ENCODE data around the gene SLC22A4.

Gene SLC22A4

DNA sequence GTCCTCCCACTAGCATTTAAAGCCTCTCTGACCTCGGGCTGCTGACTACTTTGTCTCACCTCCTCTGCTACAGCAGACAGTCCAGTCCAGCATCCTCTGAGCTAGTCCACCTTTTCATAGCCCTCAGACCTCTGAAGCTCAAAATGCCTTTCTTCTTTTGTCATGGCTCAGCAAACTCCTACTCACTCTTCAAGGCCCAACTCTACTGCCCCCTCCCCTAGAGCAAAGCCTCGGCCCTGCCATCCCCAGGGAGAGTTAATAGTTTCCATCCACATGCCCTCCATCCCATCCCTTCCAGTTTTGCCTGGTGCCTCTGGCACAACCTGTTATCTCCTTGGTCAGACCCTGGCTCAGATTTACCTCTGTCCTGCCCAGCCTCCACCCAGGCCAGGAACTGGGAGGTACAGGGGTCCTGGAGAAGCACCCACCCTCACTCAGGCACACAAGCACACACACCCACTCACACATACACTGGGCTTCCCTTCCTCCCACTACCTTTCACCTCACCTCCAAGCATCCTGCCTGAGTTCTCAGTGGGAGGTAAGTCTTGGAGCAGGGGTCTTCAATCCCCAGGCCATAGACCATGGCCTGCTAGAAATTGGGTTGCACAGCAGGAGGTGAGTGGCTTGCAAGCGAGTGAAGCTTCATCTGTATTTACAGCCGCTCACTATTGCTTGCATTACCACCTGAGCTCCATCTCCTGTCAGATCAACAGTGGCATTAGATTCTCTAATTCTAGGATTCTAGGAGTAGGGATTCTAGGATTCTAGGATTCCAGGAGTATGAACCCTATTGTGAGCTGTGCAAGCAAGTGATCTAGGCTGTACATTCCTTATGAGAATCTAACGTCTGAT lies 18.6 kb upstream of the SLC22A4 start:
- no peak for DNase-seq

DNA sequence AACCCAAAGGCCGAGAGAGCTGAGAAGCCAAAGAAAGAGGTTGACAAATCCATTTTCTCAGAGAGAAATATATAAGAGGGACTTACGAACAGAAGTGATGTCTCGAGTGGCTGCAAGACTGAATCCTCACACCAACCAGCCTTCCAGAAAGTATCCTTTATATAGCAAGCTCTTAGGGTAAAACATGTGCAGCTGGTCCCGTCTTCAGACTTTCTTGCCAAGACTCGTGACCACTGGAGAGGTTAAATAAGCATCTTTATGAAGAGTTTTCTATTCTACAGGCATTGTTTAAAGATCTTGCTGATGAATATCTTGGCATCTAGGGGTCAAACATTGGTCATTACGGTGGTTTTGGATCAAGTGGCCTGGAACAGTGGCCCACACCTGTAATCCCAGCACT lies 16.9 kb upstream of the SLC22A4 start:
- no peak for DNase-seq

DNA sequence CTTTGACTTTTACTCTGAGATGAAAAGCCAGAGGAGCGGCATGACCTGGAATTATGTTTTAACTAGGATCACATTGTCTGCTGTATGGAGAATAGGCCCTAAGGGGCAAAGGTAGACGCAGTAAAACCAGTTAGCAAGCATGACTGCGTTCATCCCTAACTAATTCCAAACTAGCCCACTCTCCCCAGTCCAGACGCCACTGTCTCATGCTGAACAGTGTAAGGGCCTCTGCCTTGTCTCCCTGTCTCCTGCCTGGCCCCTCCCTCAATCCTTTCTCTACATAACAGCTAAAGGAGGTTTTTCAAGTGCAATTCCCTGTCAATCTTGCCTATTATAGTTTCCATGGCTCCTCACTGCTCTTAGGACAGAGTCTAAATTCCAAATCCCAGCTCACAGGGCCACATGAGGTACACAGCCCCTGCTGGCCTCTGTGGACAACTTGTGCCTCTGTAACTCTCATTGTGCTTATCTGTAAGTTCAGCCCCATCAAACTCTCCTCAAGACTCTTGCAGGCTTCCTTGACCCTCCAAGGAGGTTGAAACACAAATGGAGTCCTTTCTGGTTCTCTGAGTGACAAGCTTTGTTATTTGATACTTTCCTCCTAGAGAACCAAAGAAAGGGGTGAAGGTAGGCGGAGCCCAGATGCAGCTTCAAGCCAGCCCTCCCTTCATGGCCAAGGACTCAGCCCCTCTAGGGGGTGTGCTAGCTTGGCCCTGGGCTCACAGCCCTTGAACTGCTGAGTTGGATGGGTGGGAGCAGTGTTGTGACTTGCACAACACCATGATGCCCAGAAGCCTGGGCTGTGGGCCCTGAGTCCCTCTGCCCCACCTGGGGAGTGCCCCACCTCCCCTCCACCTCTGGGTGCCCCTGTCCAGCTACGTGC lies 16.0 kb upstream of the SLC22A4 start:
- no peak for DNase-seq

DNA sequence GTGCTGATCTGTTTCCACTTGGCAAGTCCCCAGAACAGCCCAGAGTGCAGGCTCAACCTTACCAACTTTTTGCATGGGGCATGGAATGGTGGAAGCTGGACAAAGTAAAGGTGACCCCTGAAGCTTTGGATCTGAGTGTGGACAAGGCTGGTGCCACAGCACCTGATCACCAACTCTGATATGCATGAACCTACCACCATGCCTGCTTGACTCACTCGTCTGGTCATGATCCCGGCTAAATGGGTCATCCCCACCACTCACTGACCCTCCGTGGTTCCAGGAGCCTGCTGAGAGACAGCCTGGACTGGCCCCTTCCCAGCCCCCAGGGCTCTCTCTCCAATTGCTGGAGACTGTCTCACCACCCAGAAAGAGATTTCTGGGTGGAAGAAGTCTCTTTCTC lies 14.4 kb upstream of the SLC22A4 start:
- DNase-seq, result no peak

DNA sequence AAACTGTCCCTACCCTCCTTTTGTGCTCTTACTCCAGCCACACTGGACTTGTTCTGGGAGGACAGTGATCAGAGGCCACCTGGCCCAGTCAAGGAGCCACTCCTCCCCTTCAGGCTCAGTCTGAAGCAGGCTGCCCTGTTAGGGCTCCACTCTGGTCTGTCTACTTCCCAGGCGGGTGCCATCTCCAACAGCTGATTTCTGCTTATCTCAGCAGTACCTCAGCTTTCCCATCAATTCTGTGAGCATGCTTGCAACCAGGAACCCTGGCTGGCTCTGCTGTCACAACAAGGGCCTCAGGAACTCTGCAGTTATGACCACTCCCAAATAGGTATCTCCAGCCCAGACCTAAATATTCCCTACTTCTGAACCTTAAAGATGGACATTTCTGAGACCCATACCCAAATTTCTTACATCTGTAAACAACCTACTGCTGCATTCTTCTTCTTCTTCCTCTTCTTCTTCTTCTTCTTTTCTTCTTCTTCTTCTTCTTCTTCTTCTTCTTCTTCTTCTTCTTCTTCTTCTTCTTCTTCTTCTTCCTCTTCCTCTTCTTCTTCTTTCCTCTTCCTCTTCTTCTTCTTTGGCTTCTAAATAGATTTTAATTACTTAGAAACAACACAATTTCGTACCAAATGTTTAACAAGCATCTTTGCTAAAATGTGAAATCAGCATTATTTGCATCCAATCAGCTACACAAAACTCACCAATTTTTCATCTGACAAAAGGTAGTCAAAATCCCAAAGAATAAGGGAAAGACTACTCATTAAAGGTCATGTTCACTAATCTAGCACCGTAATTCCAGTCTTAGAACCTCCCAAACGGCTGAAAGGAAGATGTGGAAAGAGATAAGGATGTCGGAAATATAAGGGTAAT lies 13.6 kb upstream of the SLC22A4 start:
- no peak for DNase-seq

DNA sequence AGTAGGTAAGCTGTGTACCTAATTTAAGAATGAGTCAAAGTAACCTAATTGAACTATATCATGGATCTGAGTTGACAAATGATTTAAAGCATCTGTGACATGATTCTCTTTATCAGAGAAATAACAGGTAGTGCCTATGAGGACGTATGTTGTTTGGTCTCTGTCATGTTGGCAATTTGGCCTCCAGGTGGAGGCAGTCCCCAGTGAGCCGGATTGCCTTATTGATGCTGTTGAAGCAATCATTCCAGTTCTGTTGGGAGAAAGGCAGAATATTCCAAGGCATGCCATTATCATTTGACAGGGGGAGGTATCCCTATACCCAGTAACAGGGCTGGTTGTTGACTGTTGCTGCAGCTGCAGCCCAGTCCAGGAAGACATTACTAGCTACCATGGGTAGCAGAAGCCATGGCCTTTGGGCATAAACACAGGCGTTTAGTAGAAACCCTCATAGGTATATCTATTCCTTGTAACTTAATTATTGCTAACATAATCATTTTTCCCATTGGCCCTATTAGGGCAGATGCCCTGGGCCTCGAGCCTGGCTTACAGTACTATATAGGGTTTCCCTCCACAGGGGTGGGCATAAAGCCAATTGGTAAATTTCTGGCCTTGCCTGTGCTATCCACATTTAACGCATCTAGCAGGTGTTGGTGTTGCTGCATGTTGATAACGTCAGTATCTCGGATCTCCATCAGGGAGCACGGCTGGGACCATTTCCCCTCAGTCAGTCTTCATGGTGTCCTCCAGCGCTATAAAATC lies 12.2 kb upstream of the SLC22A4 start:
- no peak for DNase-seq

DNA sequence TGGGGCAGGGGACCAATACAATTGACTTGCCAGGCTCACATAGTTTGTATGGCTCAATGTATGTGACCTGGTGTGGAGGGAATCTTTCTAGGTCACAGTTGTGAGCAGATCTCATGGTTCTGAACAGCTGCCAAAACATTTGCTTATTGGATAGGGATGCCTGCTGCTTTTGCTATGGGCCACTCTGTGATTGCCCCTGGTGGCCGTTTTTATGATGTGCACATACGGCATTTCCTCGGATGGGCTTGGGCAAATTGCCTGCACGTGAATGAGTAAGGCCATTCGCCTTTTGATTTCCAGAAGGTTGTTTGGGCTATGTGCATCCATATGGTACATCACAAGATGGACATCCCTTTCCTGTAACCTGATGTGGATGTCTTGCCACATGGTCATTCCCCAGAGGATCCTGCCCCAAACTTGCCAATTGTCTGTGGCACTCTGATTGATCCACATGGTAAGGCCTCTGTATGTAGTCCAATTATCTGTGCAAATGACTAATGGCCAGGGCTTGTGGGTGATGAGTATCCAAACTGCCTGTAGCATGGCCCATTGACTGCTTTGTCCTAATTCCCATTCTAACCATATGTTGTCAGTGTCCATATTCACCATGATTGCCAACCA lies 10.7 kb upstream of the SLC22A4 start:
- no peak for DNase-seq

DNA sequence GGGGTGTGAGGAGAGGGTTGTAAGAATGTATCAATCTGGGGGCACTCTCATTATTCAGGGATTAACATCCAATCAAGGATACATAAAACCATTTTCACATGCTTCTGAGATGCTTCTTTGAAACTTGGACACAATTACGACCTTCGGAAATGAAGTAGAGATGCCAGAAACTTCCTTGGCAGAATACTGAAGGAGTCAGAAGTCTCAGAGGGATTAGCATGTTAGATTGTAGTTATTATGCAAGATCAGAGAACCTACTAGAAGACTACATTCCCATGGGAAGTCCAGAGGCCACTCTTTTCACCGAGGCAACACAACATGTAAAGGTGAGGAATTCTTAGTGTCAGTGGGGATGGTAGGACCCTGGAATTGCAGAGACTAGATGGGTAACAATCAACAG lies 5.1 kb upstream of the SLC22A4 start:
- no peak for DNase-seq

DNA sequence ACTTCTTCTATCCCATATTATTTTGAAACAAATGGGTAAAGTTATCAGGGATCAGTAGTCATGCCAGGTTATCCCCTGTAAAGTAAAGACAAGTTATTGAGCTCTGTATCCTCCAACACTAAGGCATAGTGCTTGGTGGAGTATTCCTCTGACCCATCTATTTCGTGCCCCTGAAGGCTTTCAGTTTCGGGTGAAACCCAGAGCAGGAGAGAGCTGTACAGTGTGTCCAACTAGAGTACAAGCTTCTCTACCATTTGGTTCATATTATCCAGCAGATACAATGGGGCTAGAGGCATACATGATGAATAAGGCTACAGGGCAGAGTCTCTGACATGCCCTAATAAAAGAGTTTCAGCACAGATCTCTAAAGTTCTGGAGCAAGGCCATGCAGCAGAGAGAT lies 3.2 kb upstream of the SLC22A4 start:
- no peak for DNase-seq

DNA sequence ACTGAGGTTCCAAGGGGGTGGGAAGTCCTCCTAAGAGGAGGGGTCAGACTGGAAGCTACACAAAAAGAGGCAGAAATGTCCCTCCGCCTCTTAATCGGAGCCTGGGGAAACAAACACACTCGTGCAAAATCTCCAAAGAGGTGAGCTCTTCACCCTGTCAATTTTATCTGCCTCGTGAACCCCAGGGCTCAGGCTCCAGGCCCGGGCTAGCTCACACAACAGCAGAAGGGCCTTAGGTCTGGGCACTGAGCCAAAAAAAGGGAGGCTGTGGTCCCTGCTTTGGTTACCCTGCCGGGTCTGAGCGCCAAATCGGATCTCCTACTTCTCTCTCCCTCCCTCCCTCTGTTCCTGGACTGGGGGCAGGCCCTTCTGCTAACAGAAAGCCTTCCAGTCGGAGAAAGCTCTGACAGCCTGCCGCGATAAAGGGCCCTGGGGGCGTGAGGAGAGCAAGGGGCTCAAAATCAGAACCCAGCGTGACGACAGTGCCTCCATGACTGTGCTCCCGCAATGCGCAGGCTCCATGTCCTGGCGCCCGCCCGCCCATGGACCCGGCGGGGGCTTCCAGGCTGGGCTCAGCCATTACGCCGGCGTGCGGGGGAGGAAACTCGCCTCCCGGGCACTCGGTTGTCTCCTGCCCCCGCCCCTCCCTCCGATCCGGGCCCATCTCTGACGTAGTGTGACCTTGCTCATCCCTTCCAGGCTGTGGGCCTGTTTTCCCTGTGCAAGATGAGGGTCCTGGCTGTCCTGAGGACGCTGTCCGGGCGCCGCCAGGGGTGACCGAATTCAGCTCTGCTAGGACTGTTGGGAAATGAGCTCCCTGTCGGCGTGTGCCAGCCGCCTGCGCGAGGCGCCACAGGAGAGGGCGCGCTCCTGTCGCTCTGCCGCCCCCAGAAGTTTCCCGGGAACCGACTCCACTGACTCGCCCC lies 865 bp upstream of the SLC22A4 start:
- DNase-seq, result peak; percentile 68

DNA sequence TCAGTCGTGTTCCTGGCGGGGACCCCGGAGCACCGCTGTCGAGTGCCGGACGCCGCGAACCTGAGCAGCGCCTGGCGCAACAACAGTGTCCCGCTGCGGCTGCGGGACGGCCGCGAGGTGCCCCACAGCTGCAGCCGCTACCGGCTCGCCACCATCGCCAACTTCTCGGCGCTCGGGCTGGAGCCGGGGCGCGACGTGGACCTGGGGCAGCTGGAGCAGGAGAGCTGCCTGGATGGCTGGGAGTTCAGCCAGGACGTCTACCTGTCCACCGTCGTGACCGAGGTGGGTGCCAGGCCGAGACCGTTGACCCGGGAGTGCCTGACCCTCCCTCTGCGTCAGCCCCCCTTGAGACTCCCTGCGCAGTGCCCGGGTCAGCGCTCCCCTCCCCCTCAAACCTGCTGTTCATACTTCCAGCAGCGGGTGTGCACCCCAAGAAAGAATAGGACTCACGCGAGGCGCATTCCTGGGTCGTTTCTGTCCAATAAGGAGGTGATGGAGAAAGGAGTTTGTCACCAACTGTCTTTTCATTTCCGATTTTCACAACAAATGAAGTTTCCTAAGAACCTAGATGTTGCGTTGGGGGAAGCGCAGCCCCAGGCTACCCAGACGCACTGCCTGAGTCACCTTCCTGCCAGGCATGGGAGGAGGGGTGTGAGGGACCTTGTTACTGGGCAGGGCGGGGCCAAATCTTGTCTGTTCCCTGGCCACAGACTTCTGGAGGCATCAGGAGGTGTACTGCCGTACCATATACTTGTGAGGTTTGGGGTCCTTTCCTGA lies 722 bp downstream of the SLC22A4 start:
- DNase-seq, result peak; percentile 81

DNA sequence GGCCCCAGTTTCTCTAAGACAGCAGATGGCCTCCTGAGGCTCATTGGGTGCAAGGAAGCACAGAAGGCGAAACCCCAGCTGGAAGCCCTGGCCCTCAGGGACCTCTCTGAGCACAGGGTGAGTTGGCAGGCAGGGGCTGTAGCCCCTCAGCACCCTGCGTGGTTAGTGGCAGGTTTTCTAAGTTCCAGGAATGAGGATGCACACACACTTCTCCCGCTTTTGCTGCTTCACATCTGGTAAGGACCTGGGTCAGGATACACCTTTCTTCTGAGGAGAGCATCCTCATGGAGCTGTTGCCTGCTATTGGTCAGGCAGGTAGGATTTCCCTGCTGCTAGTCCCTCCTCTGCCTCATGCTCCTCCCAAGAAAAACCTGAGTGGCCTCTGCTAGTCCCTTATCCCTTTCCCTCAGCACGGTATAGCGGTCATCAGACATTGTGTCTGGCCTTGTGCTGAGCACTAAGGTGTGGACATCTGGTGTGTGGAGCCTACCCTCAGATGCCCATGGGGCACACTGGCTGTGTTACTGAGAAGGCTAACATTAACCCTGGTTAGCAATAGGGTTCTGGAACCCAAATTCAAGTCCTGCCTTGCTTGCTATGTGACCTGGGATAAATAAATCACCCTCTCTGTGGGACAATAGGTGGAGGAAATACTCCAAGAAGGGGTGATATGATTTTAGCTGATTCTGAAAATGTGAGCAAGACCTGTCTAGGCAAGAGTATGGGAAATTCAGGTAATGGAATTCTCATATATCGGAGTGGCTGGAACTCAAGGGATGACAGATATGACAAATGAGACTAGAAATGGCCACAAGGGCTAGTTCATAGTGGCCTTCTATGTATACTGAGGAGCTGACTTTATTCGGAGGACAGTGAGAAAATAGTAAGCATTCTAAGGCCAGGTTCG lies 1.6 kb downstream of the SLC22A4 start:
- DNase-seq, result no peak

DNA sequence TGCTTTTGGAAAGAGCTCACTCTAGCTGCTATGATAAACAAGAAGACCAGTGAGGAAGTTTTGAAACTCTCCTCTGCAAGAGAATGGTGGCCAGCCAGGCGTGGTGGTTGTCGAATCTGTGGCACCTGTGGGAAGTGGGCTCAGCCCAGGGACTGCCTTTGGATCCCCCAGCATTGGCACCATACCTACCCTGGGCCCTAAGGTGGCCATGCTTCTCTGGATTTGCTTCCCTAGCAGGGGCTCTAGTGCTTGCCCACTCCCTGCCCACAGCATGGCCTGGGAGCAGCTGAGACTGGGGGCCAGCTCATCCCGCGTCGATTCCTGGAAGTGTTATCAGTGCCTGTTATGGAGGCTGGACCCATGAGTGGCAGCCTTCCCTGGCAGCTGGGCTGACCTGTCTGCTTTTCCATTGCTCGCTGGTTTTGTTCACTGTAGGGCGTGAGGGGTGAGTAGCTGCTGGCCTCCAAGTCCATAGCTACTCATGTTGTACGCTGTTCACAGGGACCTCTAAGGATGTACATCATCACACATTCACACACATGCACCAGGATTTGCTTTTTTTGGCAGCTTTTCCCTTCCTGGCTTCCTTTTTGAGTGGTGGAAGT lies 2.3 kb downstream of the SLC22A4 start:
- no peak for DNase-seq

DNA sequence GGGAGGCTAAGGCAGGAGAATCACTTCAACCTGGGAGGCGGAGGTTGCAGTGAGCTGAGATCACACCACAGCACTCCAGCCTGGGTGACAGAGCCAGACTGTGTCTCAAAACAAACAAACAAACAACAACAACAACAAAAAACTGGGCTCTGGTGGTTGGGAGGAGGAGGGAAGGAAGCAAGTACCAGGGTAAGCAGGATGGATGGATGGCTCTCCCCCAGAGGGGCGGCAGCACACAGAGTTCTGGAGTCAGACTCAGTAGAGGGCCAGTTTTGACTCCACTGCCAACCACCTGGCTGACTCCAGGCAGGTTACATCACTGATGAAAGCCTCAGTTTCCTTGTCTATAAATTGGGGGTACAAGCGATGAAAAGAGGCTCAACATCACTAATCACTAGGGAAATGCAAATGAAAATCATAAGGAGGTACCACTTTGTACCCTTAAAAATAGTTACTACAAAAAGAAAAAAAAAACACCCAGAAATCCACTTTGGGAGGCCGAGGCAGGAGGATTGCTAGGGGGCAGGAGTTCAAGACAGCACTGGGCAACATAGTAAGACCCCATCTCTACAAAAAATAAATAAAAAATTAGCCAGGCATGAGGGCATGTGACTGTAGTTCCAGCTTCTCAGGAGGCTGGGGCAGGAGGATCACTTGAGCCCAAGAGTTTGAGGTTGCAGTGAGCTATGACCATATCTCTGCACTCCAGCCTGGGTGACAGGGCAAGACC lies 3.2 kb downstream of the SLC22A4 start:
- no peak for DNase-seq

DNA sequence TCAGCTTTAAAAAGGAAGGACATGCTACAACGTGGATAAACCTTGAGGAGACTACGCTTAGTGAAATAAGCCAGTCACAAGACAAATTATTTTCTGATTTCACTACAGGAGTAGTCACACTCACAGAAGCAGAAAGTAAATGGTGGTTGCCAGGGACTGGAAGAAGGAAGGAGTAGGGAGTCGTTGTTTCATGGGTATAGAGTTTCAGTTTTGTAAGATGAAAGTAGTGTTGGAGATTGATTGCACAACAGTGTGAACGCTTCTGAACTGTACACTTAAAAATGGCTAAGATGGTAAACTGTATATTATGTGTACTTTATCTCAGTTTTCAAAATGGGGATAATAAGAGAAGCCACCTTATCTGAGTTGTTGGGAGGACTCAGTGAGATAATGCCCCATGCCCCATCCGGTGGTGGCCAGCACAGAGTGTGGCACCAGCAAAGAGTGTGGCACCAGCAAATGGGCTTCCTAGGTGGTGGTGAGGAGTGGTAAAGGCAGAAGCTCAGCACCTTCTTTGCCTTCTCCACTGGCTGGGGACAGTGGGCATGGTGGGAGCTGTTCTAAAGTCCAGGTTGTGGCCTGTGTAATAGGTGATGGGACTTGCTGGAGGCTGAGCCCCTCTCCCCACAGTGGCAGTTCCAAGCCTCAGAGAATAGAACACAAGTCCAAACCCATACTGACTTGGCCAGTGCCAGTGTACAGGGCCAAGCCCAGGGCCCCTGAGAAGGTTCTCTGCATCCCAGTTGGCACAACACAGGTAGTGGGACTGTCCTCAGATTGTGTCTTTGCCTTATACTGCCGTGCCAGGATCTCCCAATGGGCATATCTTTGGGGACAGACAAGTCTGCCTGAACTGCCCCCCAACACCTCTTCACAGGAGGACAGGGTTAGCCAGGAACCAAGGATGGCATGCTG lies 4.4 kb downstream of the SLC22A4 start:
- DNase-seq, result no peak

DNA sequence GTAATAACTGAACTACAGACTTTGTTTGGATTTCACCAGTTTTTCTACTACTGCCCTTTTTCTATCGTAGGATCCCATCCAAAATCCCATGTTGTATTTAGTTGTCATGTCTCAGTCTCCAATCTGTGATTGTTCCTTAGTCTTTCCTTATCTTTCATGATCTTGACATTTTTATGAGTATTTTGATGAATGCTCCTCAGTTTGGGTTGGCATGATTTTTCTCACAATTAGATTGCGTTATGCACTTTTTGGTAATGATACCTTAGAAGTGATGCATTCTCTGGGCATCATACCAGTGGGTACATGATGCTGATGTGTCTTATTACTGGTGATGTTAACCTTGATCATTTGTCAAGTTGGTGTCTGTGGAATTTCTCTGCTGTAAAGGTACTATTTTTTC lies 5.7 kb downstream of the SLC22A4 start:
- DNase-seq, result no peak
